DMS53 treated with DMSO at 0.1 percent for 48 hours (cell line): ENCODE data around the gene TNKS1BP1.
"Not testable (repeated sequence)": the region's sequence is repeated elsewhere in the genome, so short reads cannot be mapped to it uniquely, and the experiment has no call there.

Experiments
- DNase-seq: peaks from one replicate; lab custom pipeline; 2025; ENCODE audit not compliant: unreplicated experiment; lab: John Stamatoyannopoulos, UW

The TNKS1BP1 gene

GRCh38 chr11:57297221-57297620, 27.5 kb downstream of the TNKS1BP1 start:
- no peak for DNase-seq

- DNase-seq = not testable (repeated sequence)
Observed at GRCh38 chr11:57296205-57296604, 28.5 kb downstream of the TNKS1BP1 start.

GRCh38 chr11:57294225-57295131, 30.3 kb downstream of the TNKS1BP1 start:
- DNase-seq = peak; percentile 3

GRCh38 chr11:57290288-57290687, 34.5 kb downstream of the TNKS1BP1 start:
- DNase-seq = no peak

- DNase-seq = no peak
Observed at GRCh38 chr11:57288771-57289579, 35.8 kb downstream of the TNKS1BP1 start.

GRCh38 chr11:57287884-57288283, 36.9 kb downstream of the TNKS1BP1 start:
- DNase-seq = no peak

- DNase-seq = no peak
Observed at GRCh38 chr11:57283231-57283990, 41.3 kb downstream of the TNKS1BP1 start.

GRCh38 chr11:57281546-57281945, 43.2 kb downstream of the TNKS1BP1 start:
- not testable (repeated sequence) for DNase-seq

- no peak for DNase-seq
Observed at GRCh38 chr11:57279116-57279515, 45.6 kb downstream of the TNKS1BP1 start.

GRCh38 chr11:57278721-57279095, 46.0 kb downstream of the TNKS1BP1 start:
- DNase-seq = no peak

- DNase-seq = peak; percentile 25
Observed at GRCh38 chr11:57277845-57278720, 46.7 kb downstream of the TNKS1BP1 start.

GRCh38 chr11:57276971-57277675, 47.6 kb downstream of the TNKS1BP1 start:
- DNase-seq = no peak

GRCh38 chr11:57276169-57276970, 48.4 kb downstream of the TNKS1BP1 start:
- no peak for DNase-seq

GRCh38 chr11:57275582-57275981, 49.2 kb downstream of the TNKS1BP1 start:
- DNase-seq = no peak

- DNase-seq = no peak
Observed at GRCh38 chr11:57274904-57275498, 49.8 kb downstream of the TNKS1BP1 start.

- no peak for DNase-seq
Observed at GRCh38 chr11:57273448-57274058, 51.2 kb downstream of the TNKS1BP1 start.

GRCh38 chr11:57269571-57270021, 55.2 kb downstream of the TNKS1BP1 start:
- DNase-seq = no peak

- DNase-seq = no peak
Observed at GRCh38 chr11:57266157-57266556, 58.6 kb downstream of the TNKS1BP1 start.
